A204.1 (cell line): ENCODE data around the gene MINDY2.
A peak's percentile ranks its signal among the peaks of the same experiment; 100 is the strongest.

Experiments used
- FAIRE-seq: peaks from 2 replicates; lab custom pipeline; 2012; peaks lifted over from hg19 to GRCh38; lab: Jason Lieb, UNC

MINDY2 gene

GRCh38 chr15:58770857-58771620, at the start of gene MINDY2:
MINDY2 (plus strand) TSS chr15:58771302; CDS start chr15:58771396, 94 bp downstream.
- FAIRE-seq: peak; percentile 89

- no peak for FAIRE-seq
Measured at GRCh38 chr15:58724466-58724865, 46.6 kb upstream of the MINDY2 start.

- no peak for FAIRE-seq
Measured at GRCh38 chr15:58726867-58727266, 44.2 kb upstream of the MINDY2 start.

GRCh38 chr15:58731756-58732535, 39.2 kb upstream of the MINDY2 start:
- FAIRE-seq: no peak

GRCh38 chr15:58732625-58733363, 38.3 kb upstream of the MINDY2 start:
- FAIRE-seq: no peak

GRCh38 chr15:58734859-58735258, 36.2 kb upstream of the MINDY2 start:
- FAIRE-seq: no peak

GRCh38 chr15:58736018-58736643, 35.0 kb upstream of the MINDY2 start:
- FAIRE-seq: no peak

GRCh38 chr15:58737298-58737697, 33.8 kb upstream of the MINDY2 start:
- no peak for FAIRE-seq

- no peak for FAIRE-seq
Measured at GRCh38 chr15:58738046-58738707, 32.9 kb upstream of the MINDY2 start.

GRCh38 chr15:58740436-58740835, 30.7 kb upstream of the MINDY2 start:
- no peak for FAIRE-seq

- no peak for FAIRE-seq
Measured at GRCh38 chr15:58741032-58741431, 30.1 kb upstream of the MINDY2 start.

GRCh38 chr15:58742022-58742813, 28.9 kb upstream of the MINDY2 start:
- no peak for FAIRE-seq

- no peak for FAIRE-seq
Measured at GRCh38 chr15:58742819-58743502, 28.1 kb upstream of the MINDY2 start.

GRCh38 chr15:58746174-58746573, 24.9 kb upstream of the MINDY2 start:
- no peak for FAIRE-seq

- FAIRE-seq: no peak
Measured at GRCh38 chr15:58748040-58748851, 22.9 kb upstream of the MINDY2 start.

- no peak for FAIRE-seq
Measured at GRCh38 chr15:58748852-58749531, 22.1 kb upstream of the MINDY2 start.

GRCh38 chr15:58749532-58750337, 21.4 kb upstream of the MINDY2 start, which contains the start of gene ADAM10:
ADAM10 (minus strand) TSS chr15:58749707; CDS start chr15:58749534, 173 bp downstream.
- peak; percentile 81 for FAIRE-seq

- no peak for FAIRE-seq
Measured at GRCh38 chr15:58752716-58753115, 18.4 kb upstream of the MINDY2 start.
